ENCODE results near the gene LRP1B.

The LRP1B gene

GRCh38 chr2:140187086-140187485, 1943.7 kb downstream of the LRP1B start:
- Histone ChIP-seq H4K20me1 (ENCODE audit: control insufficient read depth, insufficient read depth, low read depth, low read length) (no peaks in the 10 kb centered on the region), H3K79me2 (ENCODE audit: control insufficient read depth, low read length) (no peaks in the 10 kb centered on the region), H3K4me2 (ENCODE audit: low read length) (no peak overlapping the region), H3K9me3 (ENCODE audit: control insufficient read depth, insufficient read depth, low read length) (no peaks in the 10 kb centered on the region), H3K9me2 (replicated peaks; ENCODE audit: control insufficient read depth, low read length) (no peaks in the 10 kb centered on the region), H3K4me1 (ENCODE audit: control insufficient read depth, low read length) (no peaks in the 10 kb centered on the region), H3K27me3 (ENCODE audit: control insufficient read depth, low read length) (no peaks in the 10 kb centered on the region), H3K27ac (ENCODE audit: low read depth, low read length) (no peak overlapping the region), H3K4me3 (ENCODE audit: low read length) (no peak overlapping the region), H3K36me3 (ENCODE audit: control insufficient read depth, low read length) (no peaks in the 10 kb centered on the region), H3F3A (ENCODE audit: control insufficient read depth, insufficient read depth) (no peaks in the 10 kb centered on the region)
- TF ChIP-seq EZH2phosphoT487 (IDR thresholded peaks at IDR 0.05; ENCODE audit: borderline replicate concordance, low read length) (no peak), CTCF (IDR thresholded peaks at IDR 0.05; ENCODE audit: low read depth, low read length, poor library complexity, severe bottlenecking) (no peak)

- Histone ChIP-seq H3K79me2 (ENCODE audit: control insufficient read depth, low read length) (no peaks in the 10 kb centered on the region), H3K4me2 (ENCODE audit: low read length) (no peak overlapping the region), H3F3A (ENCODE audit: control insufficient read depth, insufficient read depth) (no peaks in the 10 kb centered on the region), H3K4me3 (ENCODE audit: low read length) (no peak overlapping the region), H3K27ac (ENCODE audit: low read depth, low read length) (no peak overlapping the region), H3K27me3 (ENCODE audit: control insufficient read depth, low read length) (no peaks in the 10 kb centered on the region), H3K4me1 (ENCODE audit: control insufficient read depth, low read length) (no peaks in the 10 kb centered on the region), H4K20me1 (ENCODE audit: control insufficient read depth, insufficient read depth, low read depth, low read length) (no peaks in the 10 kb centered on the region), H3K36me3 (ENCODE audit: control insufficient read depth, low read length) (no peaks in the 10 kb centered on the region), H3K9me3 (ENCODE audit: control insufficient read depth, insufficient read depth, low read length) (no peaks in the 10 kb centered on the region), H3K9me2 (replicated peaks; ENCODE audit: control insufficient read depth, low read length) (no peaks in the 10 kb centered on the region)
- TF ChIP-seq CTCF (IDR thresholded peaks at IDR 0.05; ENCODE audit: low read depth, low read length, poor library complexity, severe bottlenecking) (no peak), EZH2phosphoT487 (IDR thresholded peaks at IDR 0.05; ENCODE audit: borderline replicate concordance, low read length) (no peak)
Observed at GRCh38 chr2:140186313-140186712, 1944.5 kb downstream of the LRP1B start.

DNA sequence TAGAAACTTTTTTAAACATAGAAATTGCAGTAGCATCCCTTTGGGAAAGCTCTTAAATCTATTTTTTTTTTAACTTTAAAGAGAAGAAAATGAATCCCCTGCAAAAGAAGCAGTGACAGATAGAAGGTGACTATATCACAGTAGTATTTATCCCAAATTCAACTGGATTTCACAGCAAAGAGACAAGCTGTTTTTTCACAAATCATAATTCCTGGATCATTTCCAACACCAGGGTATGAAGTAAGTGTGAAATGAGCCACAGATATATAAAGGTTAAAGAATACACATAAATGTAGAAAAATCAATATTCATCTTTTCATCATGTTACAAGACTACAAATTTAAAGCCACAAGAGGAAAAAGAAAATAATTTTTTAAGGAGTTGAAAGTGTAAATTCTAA, 1945.7 kb downstream of the LRP1B start:
- no peaks in the 10 kb centered on the region for H4K20me1 ChIP-seq (ENCODE audit: control insufficient read depth, insufficient read depth, low read depth, low read length)
- no peaks in the 10 kb centered on the region for H3K79me2 ChIP-seq (ENCODE audit: control insufficient read depth, low read length)
- H3K4me3 ChIP-seq (ENCODE audit: low read length), result no peak overlapping the region
- no peaks in the 10 kb centered on the region for H3K27me3 ChIP-seq (ENCODE audit: control insufficient read depth, low read length)
- no peaks in the 10 kb centered on the region for H3F3A ChIP-seq (ENCODE audit: control insufficient read depth, insufficient read depth)
- H3K4me1 ChIP-seq (ENCODE audit: control insufficient read depth, low read length), result no peaks in the 10 kb centered on the region
- no peak overlapping the region for H3K4me2 ChIP-seq (ENCODE audit: low read length)
- no peaks in the 10 kb centered on the region for H3K36me3 ChIP-seq (ENCODE audit: control insufficient read depth, low read length)
- no peaks in the 10 kb centered on the region for H3K9me2 ChIP-seq (replicated peaks; ENCODE audit: control insufficient read depth, low read length)
- H3K9me3 ChIP-seq (ENCODE audit: control insufficient read depth, insufficient read depth, low read length), result no peaks in the 10 kb centered on the region
- TF ChIP-seq CTCF (IDR thresholded peaks at IDR 0.05; ENCODE audit: low read depth, low read length, poor library complexity, severe bottlenecking) (no peak), EZH2phosphoT487 (IDR thresholded peaks at IDR 0.05; ENCODE audit: borderline replicate concordance, low read length) (no peak)
- H3K27ac ChIP-seq (ENCODE audit: low read depth, low read length), result no peak overlapping the region
